PC-3 (cell line): ENCODE measurements around the gene CCDC85B. TPM values are rescaled to one million over a fixed set of nuclear protein-coding genes. Genes with fewer than 3 reads are reported as not detected.

ENCODE experiments used
- ATAC-seq: fragments of 200-7000 bp; cut with Tn5 transposase; 2 replicates; pipeline ENCODE4 v1.9.1; 2020; ENCODE audit warnings: mild to moderate bottlenecking, moderate library complexity
- BruUV-seq: library from RNA; stranded (reverse); fragments of 400-500 nt; replicated peaks from 2 replicates; lab custom pipeline; 2021; lab: Mats Ljungman, UMichigan
- CTCF ChIA-PET: fragments of 300-600 bp; sonication (Branson Sonifier 250); formaldehyde crosslinking; loops from one replicate; lab custom pipeline; 2022; ENCODE audit warnings: antibody characterized with exemption; lab: Charles Lee
- POLR2A ChIA-PET: fragments of 300-600 bp; sonication (Branson Sonifier 250); formaldehyde crosslinking; loops from one replicate; lab custom pipeline; 2022; ENCODE audit warnings: antibody characterized with exemption; ENCODE audit not compliant: unreplicated experiment; lab: Charles Lee
- DNase-seq: peaks from one replicate; pipeline ENCODE4 v3.0.0-alpha.2; 2015
- H2AFZ ChIP-seq: fragments of 300-600 bp; sonication (generic); 2 replicates; pipeline ENCODE4 v1.6.0; 2016; ENCODE audit warnings: antibody characterized with exemption, low read length
- H3F3A ChIP-seq: fragments of 300-600 bp; sonication (generic); one replicate; pipeline ENCODE4 v1.6.0; 2017; ENCODE audit warnings: antibody characterized with exemption, low read length, control low read depth, mild to moderate bottlenecking; ENCODE audit not compliant: unreplicated experiment
- H3K27ac ChIP-seq: fragments of 300-600 bp; sonication (generic); 2 replicates; pipeline ENCODE4 v1.5.1; 2016; ENCODE audit warnings: mild to moderate bottlenecking, low read length
- H3K27me3 ChIP-seq: fragments of 300-600 bp; sonication (generic); 2 replicates; pipeline ENCODE4 v1.6.1; 2016; ENCODE audit warnings: low read length, mixed read lengths
- H3K36me3 ChIP-seq: fragments of 300-600 bp; sonication (generic); 2 replicates; pipeline ENCODE4 v1.6.1; 2016; ENCODE audit warnings: low read depth, mixed run types, low read length, mixed read lengths
- H3K4me1 ChIP-seq: fragments of 300-600 bp; sonication (generic); 2 replicates; pipeline ENCODE4 v1.5.1; 2016; ENCODE audit warnings: low read length; ENCODE audit not compliant: insufficient read depth
- H3K4me2 ChIP-seq: fragments of 300-600 bp; sonication (generic); 2 replicates; pipeline ENCODE4 v1.6.0; 2016; ENCODE audit warnings: low read length
- H3K4me3 ChIP-seq: fragments of 300-600 bp; sonication (generic); 2 replicates; pipeline ENCODE4 v1.5.1; 2016; ENCODE audit warnings: mild to moderate bottlenecking, low read length, mixed read lengths
- H3K79me2 ChIP-seq: fragments of 300-600 bp; sonication (generic); 2 replicates; pipeline ENCODE4 v1.6.1; 2017; ENCODE audit warnings: low read length, mixed read lengths
- H3K9ac ChIP-seq: fragments of 300-600 bp; sonication (generic); 2 replicates; pipeline ENCODE4 v1.6.0; 2016; ENCODE audit warnings: mild to moderate bottlenecking, low read length
- H3K9me2 ChIP-seq: fragments of 300-600 bp; sonication (generic); replicated peaks from 2 replicates; pipeline ENCODE4 v1.6.1; 2016; ENCODE audit warnings: mixed run types, low read length, mixed read lengths
- H3K9me3 ChIP-seq: fragments of 300-600 bp; sonication (generic); 2 replicates; pipeline ENCODE4 v1.6.1; 2016; ENCODE audit warnings: low read length, mixed read lengths
- H4K20me1 ChIP-seq: fragments of 300-600 bp; sonication (generic); 2 replicates; pipeline ENCODE4 v1.6.1; 2016; ENCODE audit warnings: low read length, mixed read lengths
- CTCF ChIP-seq: fragments of 300-600 bp; sonication (generic); conservative IDR thresholded peaks from 2 replicates; pipeline ENCODE4 v1.5.1; 2017; ENCODE audit warnings: antibody characterized with exemption, low read depth, mild to moderate bottlenecking, low read length
- EZH2 ChIP-seq: fragments of 300-600 bp; sonication (generic); IDR thresholded peaks from one replicate; pipeline ENCODE4 v1.6.1; 2017; ENCODE audit warnings: antibody characterized with exemption, mild to moderate bottlenecking, low read length; ENCODE audit not compliant: unreplicated experiment
- EZH2phosphoT487 ChIP-seq: fragments of 300-600 bp; sonication (generic); IDR thresholded peaks from 2 replicates; pipeline ENCODE4 v1.6.1; 2018; ENCODE audit warnings: mild to moderate bottlenecking, antibody characterized with exemption, low read length, borderline replicate concordance
- intact Hi-C: fragments of 100-400 bp; cut with micrococcal nuclease; formaldehyde crosslinking; loops from 2 replicates; pipeline ENCODE4 v1.9.0; 2023
- total RNA-seq: library from RNA; depleted of rRNA; stranded (reverse); fragments of >200 nt; gene quantifications from 2 replicates; pipeline ENCODE4 v1.2.3, GENCODE V29; 2014

The CCDC85B gene
- total RNA-seq, 1 experiment from 2014 or later: 207 TPM

GRCh38 chr11:65861533-65862183 lies 28.8 kb upstream of the CCDC85B start:
- TF ChIP-seq EZH2phosphoT487 (no peak), CTCF (no peak), EZH2 (no peak)
- peaks cover 19% of the 10 kb centered on the region for H3K4me1 ChIP-seq
- H3K9me2 ChIP-seq: no peaks in the 10 kb centered on the region
- intact Hi-C loops: no loop called here
- H3K27ac ChIP-seq: no peak overlapping the region
- no peaks in the 10 kb centered on the region for H3K27me3 ChIP-seq
- DNase-seq (no peak), ATAC-seq (no peak)
- H3K36me3 ChIP-seq: peaks cover 20% of the 10 kb centered on the region; the same call in 1 of the 2 replicates
- CTCF ChIA-PET: interaction anchor here (0.6 kb wide), 1 partner anchor 90 kb away, joined by 5 read pairs; no protein-coding TSS in a partner anchor
- peaks cover 38% of the 10 kb centered on the region for H3K79me2 ChIP-seq
- BruUV-seq: TSS peak; percentile 23
- peak overlapping the region; percentile 93; the same call in 1 of the 2 replicates for H2AFZ ChIP-seq
- H3F3A ChIP-seq: peaks cover 11% of the 10 kb centered on the region
- H3K4me2 ChIP-seq: peak overlapping the region; percentile 98
- H4K20me1 ChIP-seq: peaks cover 9% of the 10 kb centered on the region
- peak overlapping the region; percentile 90 for H3K9ac ChIP-seq
- H3K9me3 ChIP-seq: no peaks in the 10 kb centered on the region
- peak overlapping the region; percentile 79 for H3K4me3 ChIP-seq
- POLR2A ChIA-PET: interaction anchor here (0.5 kb wide), 1 partner anchor 37 kb away, joined by 12 read pairs; no protein-coding TSS in a partner anchor

- Histone ChIP-seq H3K79me2 (peaks cover 32% of the 10 kb centered on the region), H3K9me3 (no peaks in the 10 kb centered on the region), H4K20me1 (peaks cover 3% of the 10 kb centered on the region), H3K4me3 (peak overlapping the region; percentile 79; the same call in 1 of the 2 replicates), H3K4me1 (peaks cover 19% of the 10 kb centered on the region), H3K9ac (no peak overlapping the region), H3K9me2 (no peaks in the 10 kb centered on the region), H3F3A (peaks cover 11% of the 10 kb centered on the region), H3K4me2 (peak overlapping the region; percentile 98), H3K27me3 (no peaks in the 10 kb centered on the region), H2AFZ (no peak overlapping the region), H3K36me3 (peaks cover 20% of the 10 kb centered on the region; the same call in 1 of the 2 replicates), H3K27ac (no peak overlapping the region)
- ChIA-PET POLR2A (no interaction called here), CTCF (no interaction called here)
- DNase-seq (no peak), ATAC-seq (no peak)
- no TSS peak for BruUV-seq
- intact Hi-C loops: no loop called here
- TF ChIP-seq EZH2phosphoT487 (no peak), EZH2 (no peak), CTCF (no peak)
These were observed 28.2 kb upstream of the CCDC85B start for GRCh38 chr11:65862191-65862735.
